HFF-Myc (cell line): Measurements from ENCODE around the gene PTPRN2.

Source experiments
- DNase-seq: peaks from one replicate; pipeline ENCODE4 v3.0.0-alpha.2; 2011; ENCODE audit warnings: low read depth; ENCODE audit errors: extremely low read depth
- H3K4me3 ChIP-seq: replicated peaks from 2 replicates; pipeline ENCODE4 v1.5.1; 2011; ENCODE audit warnings: low read depth, mild to moderate bottlenecking, control low read depth, low read length
- TF ChIP-seq, protein P1 (sequence below): IDR thresholded peaks from 2 replicates; pipeline ENCODE4 v1.5.1; 2012; ENCODE audit warnings: mild to moderate bottlenecking, low read depth, low read length, control low read depth; ENCODE audit errors: missing control alignments

The PTPRN2 gene

GRCh38 chr7:157722137-157723060 lies 865.2 kb downstream of the PTPRN2 start:
- TF ChIP-seq, protein P1, sequence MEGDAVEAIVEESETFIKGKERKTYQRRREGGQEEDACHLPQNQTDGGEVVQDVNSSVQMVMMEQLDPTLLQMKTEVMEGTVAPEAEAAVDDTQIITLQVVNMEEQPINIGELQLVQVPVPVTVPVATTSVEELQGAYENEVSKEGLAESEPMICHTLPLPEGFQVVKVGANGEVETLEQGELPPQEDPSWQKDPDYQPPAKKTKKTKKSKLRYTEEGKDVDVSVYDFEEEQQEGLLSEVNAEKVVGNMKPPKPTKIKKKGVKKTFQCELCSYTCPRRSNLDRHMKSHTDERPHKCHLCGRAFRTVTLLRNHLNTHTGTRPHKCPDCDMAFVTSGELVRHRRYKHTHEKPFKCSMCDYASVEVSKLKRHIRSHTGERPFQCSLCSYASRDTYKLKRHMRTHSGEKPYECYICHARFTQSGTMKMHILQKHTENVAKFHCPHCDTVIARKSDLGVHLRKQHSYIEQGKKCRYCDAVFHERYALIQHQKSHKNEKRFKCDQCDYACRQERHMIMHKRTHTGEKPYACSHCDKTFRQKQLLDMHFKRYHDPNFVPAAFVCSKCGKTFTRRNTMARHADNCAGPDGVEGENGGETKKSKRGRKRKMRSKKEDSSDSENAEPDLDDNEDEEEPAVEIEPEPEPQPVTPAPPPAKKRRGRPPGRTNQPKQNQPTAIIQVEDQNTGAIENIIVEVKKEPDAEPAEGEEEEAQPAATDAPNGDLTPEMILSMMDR: no peak
- no peak for DNase-seq

DNA sequence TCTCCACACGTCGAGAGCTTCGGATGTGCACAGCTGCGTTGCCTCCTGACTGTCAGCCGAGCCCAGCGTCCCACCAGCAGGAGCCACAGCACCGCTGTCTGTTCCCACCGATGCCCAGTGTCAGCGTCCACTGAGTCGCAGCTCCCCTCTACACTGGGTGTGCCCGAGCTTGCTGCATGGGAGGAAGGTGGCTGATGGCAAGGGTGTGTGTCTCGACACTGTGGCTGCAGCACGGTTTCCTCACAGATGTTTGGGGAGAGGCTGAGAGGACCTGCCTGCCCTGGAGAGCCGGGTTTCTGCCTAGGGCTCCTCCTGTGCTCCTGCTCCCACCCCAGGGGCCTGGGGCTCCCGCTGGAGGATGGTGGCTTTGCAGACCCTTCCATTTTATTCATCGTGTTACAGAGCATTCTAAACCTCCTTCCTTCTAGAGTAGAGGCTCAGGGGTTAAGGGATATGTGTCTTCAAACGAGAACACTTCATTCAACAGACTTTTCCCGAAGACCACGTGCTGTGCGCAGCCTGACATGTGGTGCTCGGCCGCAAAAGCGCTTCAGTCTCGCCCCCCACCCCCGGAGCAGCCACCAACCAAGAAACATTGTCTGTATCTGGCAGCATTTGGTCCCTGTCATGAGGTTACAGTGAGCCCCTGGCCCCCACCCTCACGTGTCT lies 866.0 kb downstream of the PTPRN2 start:
- DNase-seq: no peak
- TF ChIP-seq, protein P1: no peak
- no peak overlapping the region for H3K4me3 ChIP-seq

More at GRCh38 chr7:157722137-157723060, 865.2 kb downstream of the PTPRN2 start:
- no peak overlapping the region for H3K4me3 ChIP-seq

DNA sequence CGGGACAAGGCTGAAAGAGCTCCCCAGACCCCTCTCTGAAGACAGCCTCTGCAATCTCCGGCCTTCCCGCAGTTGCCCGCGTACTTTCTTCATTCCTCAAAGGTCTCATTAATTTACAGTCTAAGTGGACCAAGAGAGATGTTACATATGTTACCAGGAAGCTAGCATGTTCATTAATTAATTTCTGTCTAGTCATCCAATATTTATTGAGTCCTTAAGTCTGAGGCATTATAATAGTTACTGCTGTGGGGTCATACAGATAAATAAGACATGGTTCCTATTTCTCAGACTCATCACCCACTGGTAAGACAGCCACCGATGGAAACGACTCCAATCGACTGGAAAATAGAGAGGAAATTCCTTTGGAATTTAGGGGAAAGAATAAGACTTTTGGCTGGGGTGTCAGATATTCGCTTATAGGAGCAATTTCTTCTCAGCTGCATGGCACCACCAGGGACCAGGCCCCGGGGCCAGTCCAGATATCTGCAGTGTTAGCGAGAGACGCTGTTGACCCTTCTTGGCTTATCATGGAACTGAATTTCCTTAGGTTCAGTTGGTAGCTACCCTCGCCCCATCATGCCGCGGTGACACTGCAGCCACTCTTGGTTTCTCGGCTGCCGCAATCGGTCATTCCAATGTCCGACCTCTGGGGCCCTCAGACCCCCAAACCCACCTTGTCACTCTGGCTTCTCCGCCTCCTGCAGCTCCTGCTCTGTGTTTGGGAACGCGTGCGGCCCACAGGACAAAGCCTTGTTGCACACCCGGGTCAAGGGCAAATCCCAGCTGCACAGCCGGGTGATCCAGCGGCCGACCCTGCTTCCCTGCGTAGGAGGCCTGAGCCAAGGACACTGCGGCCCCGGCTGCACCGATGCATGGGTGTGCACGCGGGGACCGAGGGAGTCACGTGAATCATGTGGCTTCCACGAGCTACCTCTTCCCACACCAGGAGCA lies 867.6 kb downstream of the PTPRN2 start:
- no peak overlapping the region for H3K4me3 ChIP-seq
- TF ChIP-seq, protein P1: no peak
- DNase-seq: no peak

GRCh38 chr7:157719008-157719682 lies 868.5 kb downstream of the PTPRN2 start:
- no peak for DNase-seq
- H3K4me3 ChIP-seq: no peak overlapping the region
- TF ChIP-seq, protein P1: no peak

- DNase-seq: no peak
- no peak overlapping the region for H3K4me3 ChIP-seq
- TF ChIP-seq, protein P1: no peak
These were observed 869.2 kb downstream of the PTPRN2 start for GRCh38 chr7:157718303-157719007.
